Measurements from ENCODE around the gene SPTBN5.

Gene SPTBN5

GRCh38 chr15:41798607-41799487 is 95.0 kb downstream of the SPTBN5 start:
- DNase-seq: no peak

Data from amniotic stem cell (primary cell).